ENCODE data around the gene CDK16. TPM values are rescaled to one million over a fixed set of nuclear protein-coding genes. Genes with fewer than 3 reads are reported as not detected.

CDK16 gene
- 236 and 253 TPM in 2 replicates for total RNA-seq
- long read RNA-seq, transcript CDK16-204 (16 exons, 3,158 nt), result major isoform, 25 of 41 reads
- long read RNA-seq, partial matches to known transcripts, result 8 of 41 reads
- long read RNA-seq, other reads (novel, unspliced or antisense), result 6 of 41 reads

- Mint-ChIP-seq H3K27me3 (no peaks in the 10 kb centered on the region), H3K36me3 (ENCODE audit: insufficient read depth) (peaks cover 29% of the 10 kb centered on the region), H3K4me1 (ENCODE audit: low read depth) (peaks cover 37% of the 10 kb centered on the region), H3K4me3 (ENCODE audit: low read depth) (peak within 1 kb of the TSS; percentile 97), H3K27ac (peak within 1 kb of the TSS; percentile 100), H3K9me3 (ENCODE audit: low read depth) (no peaks in the 10 kb centered on the region)
- DNase-seq (ENCODE audit: low spot score, unreplicated experiment), result peak; percentile 75
- TF ChIP-seq, protein P1, sequence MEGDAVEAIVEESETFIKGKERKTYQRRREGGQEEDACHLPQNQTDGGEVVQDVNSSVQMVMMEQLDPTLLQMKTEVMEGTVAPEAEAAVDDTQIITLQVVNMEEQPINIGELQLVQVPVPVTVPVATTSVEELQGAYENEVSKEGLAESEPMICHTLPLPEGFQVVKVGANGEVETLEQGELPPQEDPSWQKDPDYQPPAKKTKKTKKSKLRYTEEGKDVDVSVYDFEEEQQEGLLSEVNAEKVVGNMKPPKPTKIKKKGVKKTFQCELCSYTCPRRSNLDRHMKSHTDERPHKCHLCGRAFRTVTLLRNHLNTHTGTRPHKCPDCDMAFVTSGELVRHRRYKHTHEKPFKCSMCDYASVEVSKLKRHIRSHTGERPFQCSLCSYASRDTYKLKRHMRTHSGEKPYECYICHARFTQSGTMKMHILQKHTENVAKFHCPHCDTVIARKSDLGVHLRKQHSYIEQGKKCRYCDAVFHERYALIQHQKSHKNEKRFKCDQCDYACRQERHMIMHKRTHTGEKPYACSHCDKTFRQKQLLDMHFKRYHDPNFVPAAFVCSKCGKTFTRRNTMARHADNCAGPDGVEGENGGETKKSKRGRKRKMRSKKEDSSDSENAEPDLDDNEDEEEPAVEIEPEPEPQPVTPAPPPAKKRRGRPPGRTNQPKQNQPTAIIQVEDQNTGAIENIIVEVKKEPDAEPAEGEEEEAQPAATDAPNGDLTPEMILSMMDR (IDR thresholded peaks at IDR 0.05; ENCODE audit: unreplicated experiment), result no peak
These were observed at the start of gene CDK16 for GRCh38 chrX:47218280-47218919. Gene CDK16 (plus strand): TSS chrX:47218681. CDS start chrX:47223558, 4,877 bp downstream.

- H3K36me3 Mint-ChIP-seq (ENCODE audit: insufficient read depth), result peaks cover 7% of the 10 kb centered on the region
- H3K27ac Mint-ChIP-seq, result no peak overlapping the region
- H3K9me3 Mint-ChIP-seq (ENCODE audit: low read depth), result peaks cover 7% of the 10 kb centered on the region
- H3K4me3 Mint-ChIP-seq (ENCODE audit: low read depth), result no peak overlapping the region
- TF ChIP-seq, protein P1 (IDR thresholded peaks at IDR 0.05; ENCODE audit: unreplicated experiment), result no peak
- H3K4me1 Mint-ChIP-seq (ENCODE audit: low read depth), result no peaks in the 10 kb centered on the region
- no peaks in the 10 kb centered on the region for H3K27me3 Mint-ChIP-seq
- DNase-seq (ENCODE audit: low spot score, unreplicated experiment), result no peak
These were observed 49.2 kb upstream of the CDK16 start for GRCh38 chrX:47169273-47169672.

GRCh38 chrX:47169726-47170515, 48.6 kb upstream of the CDK16 start:
- H3K27ac Mint-ChIP-seq, result no peak overlapping the region
- no peak overlapping the region for H3K4me3 Mint-ChIP-seq (ENCODE audit: low read depth)
- no peaks in the 10 kb centered on the region for H3K4me1 Mint-ChIP-seq (ENCODE audit: low read depth)
- H3K36me3 Mint-ChIP-seq (ENCODE audit: insufficient read depth), result peaks cover 1% of the 10 kb centered on the region
- no peak for DNase-seq (ENCODE audit: low spot score, unreplicated experiment)
- H3K9me3 Mint-ChIP-seq (ENCODE audit: low read depth), result peaks cover 5% of the 10 kb centered on the region
- TF ChIP-seq, protein P1 (IDR thresholded peaks at IDR 0.05; ENCODE audit: unreplicated experiment), result no peak
- H3K27me3 Mint-ChIP-seq, result no peaks in the 10 kb centered on the region

DNA sequence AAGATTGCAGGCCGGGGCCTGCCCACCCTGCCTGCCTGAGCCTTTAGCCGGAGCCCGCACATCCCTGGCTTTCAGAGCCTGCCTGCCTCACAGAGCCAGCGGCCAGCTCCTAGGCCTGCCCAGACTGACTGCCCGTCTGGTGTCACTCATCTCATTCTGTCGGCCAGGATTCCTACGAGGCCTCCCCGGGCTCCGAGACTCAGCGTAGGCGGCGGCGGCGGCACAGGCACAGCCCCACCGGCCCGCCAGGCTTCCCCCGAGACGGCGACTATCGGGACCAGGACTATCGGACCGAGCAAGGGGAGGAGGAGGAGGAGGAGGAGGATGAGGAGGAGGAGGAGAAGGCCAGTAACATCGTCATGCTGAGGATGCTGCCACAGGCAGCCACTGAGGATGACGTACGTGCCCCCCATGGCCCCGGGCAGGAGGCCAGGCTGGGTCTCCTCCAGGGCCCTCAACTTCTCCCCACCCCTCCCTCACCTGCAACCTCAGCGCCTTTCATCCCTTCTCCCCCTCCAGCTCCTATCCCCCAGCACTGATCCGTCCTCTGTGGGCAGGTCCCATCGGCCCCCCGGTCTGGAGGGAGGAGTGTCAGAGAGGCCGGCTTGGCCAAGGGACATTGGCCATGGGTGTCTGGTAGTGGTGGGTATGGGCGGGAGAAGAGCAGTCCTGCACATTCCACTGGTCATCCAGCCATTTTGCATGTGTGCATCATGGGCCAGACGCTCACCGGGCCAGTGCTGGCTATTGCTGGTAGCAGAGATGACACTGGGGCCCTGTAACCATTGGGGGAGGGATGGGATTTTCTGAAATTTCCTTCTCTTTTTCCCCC, 47.4 kb upstream of the CDK16 start:
- Mint-ChIP-seq H3K4me1 (ENCODE audit: low read depth) (no peaks in the 10 kb centered on the region), H3K4me3 (ENCODE audit: low read depth) (no peak overlapping the region), H3K9me3 (ENCODE audit: low read depth) (peaks cover 4% of the 10 kb centered on the region), H3K27me3 (no peaks in the 10 kb centered on the region), H3K27ac (no peak overlapping the region), H3K36me3 (ENCODE audit: insufficient read depth) (peaks cover 2% of the 10 kb centered on the region)
- TF ChIP-seq, protein P1 (IDR thresholded peaks at IDR 0.05; ENCODE audit: unreplicated experiment), result no peak
- no peak for DNase-seq (ENCODE audit: low spot score, unreplicated experiment)

DNA sequence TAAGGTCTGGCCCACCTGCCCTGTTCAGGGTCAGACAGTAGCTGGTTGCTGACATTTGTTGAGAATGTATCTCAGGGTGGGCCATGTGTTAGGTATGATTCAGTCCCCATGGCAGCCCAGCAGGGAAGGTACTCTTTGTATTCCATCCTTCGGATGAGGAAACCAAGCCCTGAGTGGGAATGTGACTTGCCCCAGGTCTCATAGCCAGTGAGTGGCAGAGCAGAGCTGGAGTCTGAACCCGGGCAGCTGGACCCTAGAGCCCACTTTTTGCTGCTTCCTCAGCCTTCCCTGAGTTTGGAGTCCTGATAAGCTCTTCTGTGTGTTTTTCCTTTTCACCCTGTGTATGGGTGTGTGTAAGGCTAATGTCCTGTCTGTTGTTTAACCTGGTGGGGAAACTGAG, 46.5 kb upstream of the CDK16 start:
- Mint-ChIP-seq H3K4me1 (ENCODE audit: low read depth) (no peaks in the 10 kb centered on the region), H3K9me3 (ENCODE audit: low read depth) (peaks cover 10% of the 10 kb centered on the region), H3K27me3 (no peaks in the 10 kb centered on the region), H3K36me3 (ENCODE audit: insufficient read depth) (peaks cover 6% of the 10 kb centered on the region), H3K27ac (no peak overlapping the region), H3K4me3 (ENCODE audit: low read depth) (no peak overlapping the region)
- no peak for DNase-seq (ENCODE audit: low spot score, unreplicated experiment)
- TF ChIP-seq, protein P1 (IDR thresholded peaks at IDR 0.05; ENCODE audit: unreplicated experiment), result no peak
